ENCODE results near the gene ITPKB.
A peak's percentile ranks its signal among the peaks of the same experiment; 100 is the strongest.

ITPKB gene

DNA sequence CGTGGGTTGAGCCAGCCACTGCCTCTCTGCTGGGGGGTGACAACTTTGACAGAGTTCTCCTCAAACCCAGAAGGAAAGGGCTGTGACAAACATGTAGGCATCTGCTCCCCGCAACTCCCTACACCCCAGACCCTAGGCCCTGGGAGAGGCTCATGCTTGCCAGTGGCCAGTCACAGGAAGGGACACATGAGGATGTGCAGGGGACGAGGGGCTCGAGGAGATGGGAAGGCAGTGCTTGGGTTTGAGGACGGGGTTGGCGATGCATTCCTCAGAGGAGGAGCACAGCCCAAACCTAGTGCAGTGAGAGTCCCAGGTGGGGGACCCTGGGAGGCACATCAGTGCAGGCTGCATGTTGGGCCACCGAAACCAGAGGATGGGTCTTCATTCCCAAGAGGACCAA lies 128.4 kb downstream of the ITPKB start:
- no peak for DNase-seq (ENCODE audit: low read depth in 2 of 2)
- TF ChIP-seq, protein P1, sequence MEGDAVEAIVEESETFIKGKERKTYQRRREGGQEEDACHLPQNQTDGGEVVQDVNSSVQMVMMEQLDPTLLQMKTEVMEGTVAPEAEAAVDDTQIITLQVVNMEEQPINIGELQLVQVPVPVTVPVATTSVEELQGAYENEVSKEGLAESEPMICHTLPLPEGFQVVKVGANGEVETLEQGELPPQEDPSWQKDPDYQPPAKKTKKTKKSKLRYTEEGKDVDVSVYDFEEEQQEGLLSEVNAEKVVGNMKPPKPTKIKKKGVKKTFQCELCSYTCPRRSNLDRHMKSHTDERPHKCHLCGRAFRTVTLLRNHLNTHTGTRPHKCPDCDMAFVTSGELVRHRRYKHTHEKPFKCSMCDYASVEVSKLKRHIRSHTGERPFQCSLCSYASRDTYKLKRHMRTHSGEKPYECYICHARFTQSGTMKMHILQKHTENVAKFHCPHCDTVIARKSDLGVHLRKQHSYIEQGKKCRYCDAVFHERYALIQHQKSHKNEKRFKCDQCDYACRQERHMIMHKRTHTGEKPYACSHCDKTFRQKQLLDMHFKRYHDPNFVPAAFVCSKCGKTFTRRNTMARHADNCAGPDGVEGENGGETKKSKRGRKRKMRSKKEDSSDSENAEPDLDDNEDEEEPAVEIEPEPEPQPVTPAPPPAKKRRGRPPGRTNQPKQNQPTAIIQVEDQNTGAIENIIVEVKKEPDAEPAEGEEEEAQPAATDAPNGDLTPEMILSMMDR (IDR thresholded peaks at IDR 0.05; ENCODE audit: low read depth, low read length): no peak
- no peak overlapping the region for H3K4me3 ChIP-seq (replicated peaks in 1 of 2; ENCODE audit: low read depth in 2 of 2, low read length in 2 of 2)

DNA sequence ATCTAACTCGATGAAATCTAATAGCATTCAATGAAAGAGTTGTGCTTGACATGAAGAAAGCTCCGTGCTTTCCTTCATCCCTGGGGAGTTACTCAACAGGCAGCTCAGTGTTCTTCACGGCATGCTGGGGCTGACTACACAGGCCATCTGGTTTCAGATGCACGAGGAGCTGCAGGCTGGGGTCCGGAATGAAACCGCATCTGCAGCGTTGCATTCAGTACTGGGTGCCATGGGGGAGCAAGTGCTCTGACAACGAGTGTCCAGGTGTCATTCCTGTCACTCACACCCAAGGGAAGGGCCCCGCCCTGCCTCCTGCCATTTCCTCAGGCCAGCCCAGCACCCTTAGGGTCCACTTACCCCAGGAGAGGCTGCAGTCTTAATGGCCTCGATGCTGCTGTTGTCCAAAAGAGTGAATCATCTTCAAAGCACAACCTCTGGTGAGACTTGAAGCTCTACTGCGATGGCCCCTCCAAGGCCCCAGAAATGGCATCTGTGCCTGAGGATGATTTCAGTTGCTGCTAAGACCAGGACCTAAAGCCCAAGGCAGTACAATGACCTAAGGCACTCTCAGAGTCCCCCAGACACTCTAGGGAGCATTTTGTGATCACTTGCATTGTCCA lies 129.1 kb downstream of the ITPKB start:
- DNase-seq (ENCODE audit: low read depth in 2 of 2): peak; percentile 61 to 81
- H3K4me3 ChIP-seq (replicated peaks in 1 of 2; ENCODE audit: low read depth in 2 of 2, low read length in 2 of 2): no peak overlapping the region
- TF ChIP-seq, protein P1 (IDR thresholded peaks at IDR 0.05; ENCODE audit: low read depth, low read length): no peak

DNA sequence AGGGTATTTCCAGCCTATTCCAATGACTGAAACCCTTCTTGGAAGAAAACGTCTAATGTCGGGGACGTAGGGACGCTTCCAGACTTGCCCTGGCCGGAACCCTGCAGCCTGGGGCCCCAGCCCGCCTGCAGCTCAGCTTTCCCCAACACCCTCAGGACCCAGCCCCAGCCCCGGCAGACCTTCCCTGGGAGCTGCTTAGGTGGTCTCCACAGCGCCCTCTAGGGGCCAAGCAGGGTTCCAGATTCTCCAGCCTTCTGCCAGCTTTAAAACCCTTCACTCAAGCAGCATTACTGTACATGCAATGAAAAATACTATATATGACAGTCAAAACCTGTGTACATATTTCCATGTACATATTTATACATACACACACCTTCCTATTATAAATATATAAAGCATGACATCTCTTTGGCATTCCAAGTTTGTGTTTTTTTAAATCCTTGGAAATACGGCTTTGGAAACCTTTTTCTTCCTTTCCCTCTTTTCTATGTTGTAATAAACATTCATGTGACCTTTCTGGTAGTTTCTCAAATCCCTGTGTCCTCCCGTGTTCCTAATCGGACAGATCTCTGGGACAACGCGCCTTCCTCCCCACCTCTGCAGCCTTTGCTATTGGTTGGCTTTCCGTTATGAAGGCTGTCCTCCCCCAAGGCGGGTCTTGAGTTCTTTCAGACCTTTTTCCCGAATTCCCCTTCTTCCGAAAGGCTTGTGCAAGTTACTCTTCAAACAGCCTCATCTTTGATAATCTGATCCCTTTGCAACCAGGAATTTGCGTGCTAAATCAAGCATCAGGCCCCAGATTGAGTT lies 130.2 kb downstream of the ITPKB start:
- TF ChIP-seq, protein P1 (IDR thresholded peaks at IDR 0.05; ENCODE audit: low read depth, low read length): peak; percentile 90
- H3K4me3 ChIP-seq (replicated peaks in 1 of 2; ENCODE audit: low read depth in 2 of 2, low read length in 2 of 2): no peak overlapping the region
- peak; percentile 69 to 79 for DNase-seq (ENCODE audit: low read depth in 2 of 2)

DNA sequence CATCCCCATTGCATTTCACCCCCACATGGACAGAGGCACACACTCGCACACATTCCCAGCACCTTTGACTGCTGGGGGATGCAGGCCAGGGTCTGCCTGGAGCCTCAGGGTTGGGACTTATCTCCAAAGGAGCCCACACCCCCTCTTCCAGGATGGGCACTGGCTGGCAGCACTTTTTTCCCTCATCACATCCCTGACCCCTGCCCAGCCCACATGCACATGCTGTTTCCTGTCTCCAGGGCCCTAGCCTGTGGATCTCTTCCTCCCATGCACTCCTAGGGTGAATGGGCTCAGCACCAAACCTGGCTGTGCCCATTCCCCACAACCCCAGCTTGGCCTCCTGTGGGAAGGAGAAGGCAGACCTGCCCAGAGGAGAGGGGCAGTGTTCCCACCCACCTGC lies 131.3 kb downstream of the ITPKB start:
- DNase-seq (ENCODE audit: low read depth in 2 of 2): no peak
- TF ChIP-seq, protein P1 (IDR thresholded peaks at IDR 0.05; ENCODE audit: low read depth, low read length): no peak
- H3K4me3 ChIP-seq (replicated peaks in 1 of 2; ENCODE audit: low read depth in 2 of 2, low read length in 2 of 2): no peak overlapping the region

DNA sequence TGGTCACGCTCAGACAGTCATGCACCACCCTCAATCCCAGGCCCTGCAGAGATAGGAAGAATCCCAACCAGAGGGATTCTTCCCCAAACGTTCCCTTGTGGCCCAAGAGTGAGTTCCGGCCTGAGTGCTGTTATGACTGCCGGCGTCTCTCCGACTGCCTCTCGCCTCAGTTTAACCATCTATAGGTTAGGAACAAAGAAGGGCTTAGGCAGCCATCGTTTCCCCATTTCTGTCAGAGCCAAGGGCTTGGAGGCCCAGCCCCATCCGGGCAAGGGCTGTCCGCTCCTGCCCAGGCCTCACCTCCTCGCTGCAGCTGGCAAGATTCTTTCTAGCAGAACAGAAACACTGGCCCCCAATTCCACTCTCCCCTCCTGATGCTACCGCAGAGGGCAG lies 131.8 kb downstream of the ITPKB start:
- H3K4me3 ChIP-seq (replicated peaks in 1 of 2; ENCODE audit: low read depth in 2 of 2, low read length in 2 of 2): no peak overlapping the region
- TF ChIP-seq, protein P1 (IDR thresholded peaks at IDR 0.05; ENCODE audit: low read depth, low read length): no peak
- no peak for DNase-seq (ENCODE audit: low read depth in 2 of 2)

DNA sequence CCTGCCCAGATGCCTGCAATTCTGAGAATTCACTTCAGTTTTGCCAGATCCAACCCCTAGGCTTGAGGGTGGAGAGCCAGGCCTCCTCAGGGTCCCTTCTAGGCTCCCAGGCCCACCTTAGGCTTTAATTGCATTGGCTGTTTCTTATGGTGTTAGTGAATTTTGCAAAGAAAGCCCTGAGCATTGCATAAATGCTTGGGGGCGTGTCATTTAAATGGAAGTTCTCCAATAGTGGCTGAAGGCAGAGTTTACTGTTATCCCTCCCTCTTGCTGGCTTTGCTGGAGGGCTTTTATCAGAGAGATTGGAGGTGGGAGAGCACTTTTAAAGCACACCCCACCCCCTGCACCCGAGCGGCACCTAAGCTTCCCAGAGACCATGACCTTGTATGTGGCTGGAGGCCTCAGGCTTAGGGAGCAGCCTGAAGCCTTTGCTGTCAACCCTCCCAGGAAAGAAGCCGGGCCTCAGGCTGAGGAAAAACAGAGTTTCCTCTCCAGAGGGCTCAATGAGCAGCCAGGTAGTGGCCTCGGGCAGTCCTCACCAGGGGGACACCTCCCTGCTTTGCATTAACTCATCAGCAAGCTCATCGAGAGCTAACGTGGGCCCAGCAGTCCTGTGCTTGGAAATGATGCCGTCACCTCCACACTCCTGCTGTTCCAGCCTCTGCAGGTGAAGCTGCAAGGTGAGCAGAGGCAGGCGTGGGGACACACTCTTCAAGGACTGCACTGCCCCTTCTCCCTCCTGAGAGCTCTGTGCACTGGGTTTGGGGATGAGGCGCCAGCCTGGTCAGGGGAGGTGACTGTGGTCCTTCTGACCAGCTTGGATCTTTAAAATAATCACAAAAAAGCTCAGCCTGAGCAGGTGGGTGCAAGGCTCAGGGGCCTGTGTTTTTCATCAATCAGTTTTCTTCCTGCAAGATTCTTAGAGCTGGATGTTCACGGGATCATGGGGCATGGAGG lies 132.5 kb downstream of the ITPKB start:
- H3K4me3 ChIP-seq (replicated peaks in 1 of 2; ENCODE audit: low read depth in 2 of 2, low read length in 2 of 2): no peak overlapping the region
- peak in 1 of 2 donors; percentile 55 for DNase-seq (ENCODE audit: low read depth in 2 of 2)
- TF ChIP-seq, protein P1 (IDR thresholded peaks at IDR 0.05; ENCODE audit: low read depth, low read length): no peak
